Testis (tissue), 3 donors: ENCODE results near the gene CD101. TPM values are rescaled to one million over a fixed set of nuclear protein-coding genes. Genes with fewer than 3 reads are reported as not detected.
A peak's percentile ranks its signal among the peaks of the same experiment; 100 is the strongest.

Source experiments
- DNase-seq: peaks from one replicate; pipeline ENCODE4 v3.0.0-alpha.2; 2019
- H3K27ac ChIP-seq, 2 donors: fragments of 200-600 bp; sonication (generic); one replicate each; pipeline ENCODE4 v1.5.1; 2019
- H3K27me3 ChIP-seq: fragments of 200-600 bp; sonication (generic); one replicate; pipeline ENCODE4 v1.5.1; 2019
- H3K36me3 ChIP-seq: fragments of 200-600 bp; sonication (generic); one replicate; pipeline ENCODE4 v1.5.1; 2017; ENCODE audit warnings: low read depth; ENCODE audit errors: missing control alignments
- H3K4me1 ChIP-seq: fragments of 200-600 bp; sonication (generic); one replicate; pipeline ENCODE4 v1.5.1; 2019
- H3K4me3 ChIP-seq, 2 donors: fragments of 200-600 bp; sonication (generic); one replicate each; pipeline ENCODE4 v1.5.1; 2017 to 2019
- H3K9me3 ChIP-seq: fragments of 200-600 bp; sonication (generic); one replicate; pipeline ENCODE4 v1.5.1; 2017
- CTCF ChIP-seq, 3 experiments: fragments of 450-650 bp in 2 of 3; fragments of 200-600 bp in 1 of 3; sonication (generic) in 1 of 3; IDR thresholded peaks; one replicate each; pipeline ENCODE4 v1.5.1; 2016 to 2019; ENCODE audit warnings: antibody characterized with exemption in 3 of 3, mild to moderate bottlenecking in 2 of 3, moderate library complexity in 1 of 3
- POLR2A ChIP-seq: fragments of 450-650 bp; IDR thresholded peaks from one replicate; pipeline ENCODE4 v1.6.1; 2017; ENCODE audit warnings: antibody characterized with exemption, mild to moderate bottlenecking, moderate library complexity
- WGBS, 2 donors: methylation state at CpG; one replicate each; pipeline ENCODE4 v1.1.5; 2018; 5-methylcytosine and 5-hydroxymethylcytosine counted together
- intact Hi-C: fragments of 100-400 bp; cut with DNase I; formaldehyde crosslinking; loops from one replicate; pipeline ENCODE4 v1.15.1; 2023; ENCODE audit warnings: low total_unique reads
- polyA plus RNA-seq: library from polyadenylated mRNA; stranded (reverse); fragments of 350-450 nt; fragmentation: Illumina TruSeq; extraction: RNeasy Lipid Tissue Mini Kit (QIAGEN cat#74804); gene quantifications from one replicate; pipeline ENCODE4 v1.2.3, GENCODE V29; 2014; ENCODE audit warnings: low read depth, low replicate concordance; ENCODE audit not compliant: insufficient read depth
- total RNA-seq, 2 donors: library from RNA; depleted of rRNA; stranded (reverse); fragments of >200 nt; gene quantifications; one replicate each; pipeline ENCODE4 v1.2.3, GENCODE V29; 2016

Gene CD101
- total and polyA plus RNA-seq, 3 donors from 2014 or later, result 0.79 to 1.4 (median 1.2) TPM

GRCh38 chr1:116988908-116989307 is 12.7 kb upstream of the CD101 start:
- no peaks in the 10 kb centered on the region for H3K4me1 ChIP-seq
- no peaks in the 10 kb centered on the region for H3K9me3 ChIP-seq
- WGBS, 2 donors, result 90 to 91% methylated on average over 2 of the region's 2 CpGs
- intact Hi-C loops, result no loop called here
- no peaks in the 10 kb centered on the region for H3K36me3 ChIP-seq
- no peaks in the 10 kb centered on the region for H3K27me3 ChIP-seq
- DNase-seq, result no peak
- no peak overlapping the region for H3K4me3 ChIP-seq
- TF ChIP-seq CTCF (IDR thresholded peaks at IDR 0.05) (no peak), POLR2A (no peak)
- no peak overlapping the region for H3K27ac ChIP-seq

GRCh38 chr1:116989835-116990234 is 11.7 kb upstream of the CD101 start:
- TF ChIP-seq CTCF (IDR thresholded peaks at IDR 0.05), result no peak
- H3K36me3 ChIP-seq, result no peaks in the 10 kb centered on the region
- H3K4me3 ChIP-seq, result no peak overlapping the region
- H3K9me3 ChIP-seq, result no peaks in the 10 kb centered on the region
- no peaks in the 10 kb centered on the region for H3K4me1 ChIP-seq
- DNase-seq, result no peak
- intact Hi-C loops, result no loop called here
- no peaks in the 10 kb centered on the region for H3K27me3 ChIP-seq
- H3K27ac ChIP-seq, result no peak overlapping the region
- WGBS, 2 donors, result 79 to 85% methylated on average over 5 of the region's 5 CpGs

GRCh38 chr1:116990612-116991151 is 10.9 kb upstream of the CD101 start:
- peak; percentile 49 for DNase-seq
- Histone ChIP-seq H3K4me3 (no peak overlapping the region), H3K4me1 (no peaks in the 10 kb centered on the region), H3K9me3 (no peaks in the 10 kb centered on the region), H3K27me3 (no peaks in the 10 kb centered on the region), H3K36me3 (no peaks in the 10 kb centered on the region), H3K27ac (no peak overlapping the region)
- TF ChIP-seq CTCF (IDR thresholded peaks at IDR 0.05) (no peak), POLR2A (no peak)
- WGBS, 2 donors, result 72 to 87% methylated on average over 12 of the region's 12 CpGs
- intact Hi-C loops, result no loop called here

- 56 to 69% methylated on average over 2 of the region's 2 CpGs for WGBS, 2 donors
- intact Hi-C loops, result no loop called here
- no peak overlapping the region for H3K4me3 ChIP-seq
These were observed 10.3 kb upstream of the CD101 start for GRCh38 chr1:116991171-116991845.

More at GRCh38 chr1:116991171-116991845, 10.3 kb upstream of the CD101 start:
- H3K27ac ChIP-seq, result no peak overlapping the region
- no peaks in the 10 kb centered on the region for H3K36me3 ChIP-seq
- H3K9me3 ChIP-seq, result no peaks in the 10 kb centered on the region
- no peak for DNase-seq
- TF ChIP-seq CTCF (IDR thresholded peaks at IDR 0.05) (no peak), POLR2A (no peak)
- no peaks in the 10 kb centered on the region for H3K27me3 ChIP-seq
- H3K4me1 ChIP-seq, result no peaks in the 10 kb centered on the region
